Trophoblast cell (in vitro differentiated cells and primary cell): ENCODE measurements around the gene CFAP99.

Experiments used
- DNase-seq, 2 donors: peaks; one replicate each; pipeline ENCODE4 v3.0.0-alpha.2; 2016
- H2AFZ ChIP-seq: 2 replicates; pipeline ENCODE4 v1.6.1; 2013; ENCODE audit warnings: low read length, moderate library complexity, mild to moderate bottlenecking; ENCODE audit not compliant: insufficient read depth, poor library complexity
- H2AK5ac ChIP-seq: 2 replicates; pipeline ENCODE4 v1.6.1; 2013; ENCODE audit warnings: mild to moderate bottlenecking, low read length
- H2BK120ac ChIP-seq: 2 replicates; pipeline ENCODE4 v1.6.1; 2013; ENCODE audit warnings: low read length, mild to moderate bottlenecking, moderate library complexity; ENCODE audit not compliant: insufficient read depth, poor library complexity
- H2BK12ac ChIP-seq: 2 replicates; pipeline ENCODE4 v1.6.1; 2013; ENCODE audit warnings: mild to moderate bottlenecking, low read length, moderate library complexity
- H2BK5ac ChIP-seq: 2 replicates; pipeline ENCODE4 v1.6.1; 2013; ENCODE audit warnings: low read length, low read depth, moderate library complexity, mild to moderate bottlenecking; ENCODE audit not compliant: poor library complexity
- H3K14ac ChIP-seq: 2 replicates; pipeline ENCODE4 v1.6.1; 2013; ENCODE audit warnings: mild to moderate bottlenecking, low read length
- H3K18ac ChIP-seq: 2 replicates; pipeline ENCODE4 v1.6.1; 2013; ENCODE audit warnings: mild to moderate bottlenecking, low read length
- H3K23ac ChIP-seq: 2 replicates; pipeline ENCODE4 v1.6.1; 2013; ENCODE audit warnings: low read length
- H3K27ac ChIP-seq: 2 replicates; pipeline ENCODE4 v1.5.1; 2013; ENCODE audit warnings: low read depth, mild to moderate bottlenecking, inconsistent platforms, low read length, moderate library complexity
- H3K27me3 ChIP-seq: 2 replicates; pipeline ENCODE4 v1.6.1; 2013; ENCODE audit warnings: inconsistent platforms, mild to moderate bottlenecking, low read length, moderate library complexity; ENCODE audit not compliant: insufficient read depth
- H3K36me3 ChIP-seq, 2 experiments: 1 replicate in 1 of 2; 2 replicates in 1 of 2; pipeline ENCODE4 v1.6.1; 2013; ENCODE audit warnings: low read length in 2 of 2, mild to moderate bottlenecking in 2 of 2, moderate library complexity in 1 of 2; ENCODE audit not compliant: insufficient read depth in 2 of 2, control insufficient read depth in 1 of 2
- H3K4ac ChIP-seq: 2 replicates; pipeline ENCODE4 v1.6.1; 2013; ENCODE audit warnings: low read depth, mild to moderate bottlenecking, low read length, moderate library complexity
- H3K4me1 ChIP-seq, 2 experiments: 1 replicate in 1 of 2; 2 replicates in 1 of 2; pipeline ENCODE4 v1.6.1; 2013; ENCODE audit warnings: low read length in 2 of 2, mild to moderate bottlenecking in 2 of 2, moderate library complexity in 1 of 2; ENCODE audit not compliant: insufficient read depth in 2 of 2, control insufficient read depth in 1 of 2
- H3K4me2 ChIP-seq: 2 replicates; pipeline ENCODE4 v1.6.1; 2013; ENCODE audit warnings: inconsistent platforms, mild to moderate bottlenecking, low read length, moderate library complexity
- H3K4me3 ChIP-seq: 2 replicates; pipeline ENCODE4 v1.5.1; 2013; ENCODE audit warnings: mild to moderate bottlenecking, low read depth, low read length, inconsistent platforms
- H3K79me1 ChIP-seq: one replicate; pipeline ENCODE4 v1.6.1; 2013; ENCODE audit warnings: low read length
- H3K79me2 ChIP-seq: 2 replicates; pipeline ENCODE4 v1.6.1; 2013; ENCODE audit warnings: low read length, mild to moderate bottlenecking; ENCODE audit not compliant: control insufficient read depth, insufficient read depth, poor library complexity
- H3K9ac ChIP-seq: 2 replicates; pipeline ENCODE4 v1.6.1; 2013; ENCODE audit warnings: mild to moderate bottlenecking, low read length
- H3K9me3 ChIP-seq: 2 replicates; pipeline ENCODE4 v1.6.1; 2013; ENCODE audit warnings: low read depth, mild to moderate bottlenecking, control low read depth, inconsistent platforms, low read length; ENCODE audit not compliant: insufficient read depth
- H4K12ac ChIP-seq: 2 replicates; pipeline ENCODE4 v1.6.1; 2013; ENCODE audit warnings: low read depth, mild to moderate bottlenecking, low read length, moderate library complexity
- H4K8ac ChIP-seq: 2 replicates; pipeline ENCODE4 v1.6.1; 2013; ENCODE audit warnings: low read depth, mild to moderate bottlenecking, low read length, moderate library complexity
- H4K91ac ChIP-seq: one replicate; pipeline ENCODE4 v1.6.1; 2013; ENCODE audit warnings: low read depth, mild to moderate bottlenecking, low read length, moderate library complexity
- WGBS: extraction: QIAGEN DNeasy Blood & Tissue Kit; methylation state at CpG from one replicate; pipeline ENCODE4 v1.1.7; 2013; ENCODE audit warnings: missing lambda C conversion rate; ENCODE audit not compliant: insufficient read length, insufficient coverage; ENCODE audit errors: extremely low coverage; 5-methylcytosine and 5-hydroxymethylcytosine counted together

CFAP99 gene

GRCh38 chr4:2484993-2485392 is 66.2 kb downstream of the CFAP99 start:
- H3K9me3 ChIP-seq, result no peaks in the 10 kb centered on the region
- H3K27ac ChIP-seq, result no peak overlapping the region
- H2AFZ ChIP-seq, result no peak overlapping the region
- H3K4me3 ChIP-seq, result no peak overlapping the region
- peaks cover 37% of the 10 kb centered on the region for H3K79me2 ChIP-seq
- H3K4me1 ChIP-seq, result peaks cover 4 to 12% of the 10 kb centered on the region in 2 experiments
- no peak overlapping the region for H2BK5ac ChIP-seq
- peaks cover 4 to 14% of the 10 kb centered on the region in 2 experiments for H3K36me3 ChIP-seq
- no peak overlapping the region for H3K4me2 ChIP-seq
- no peaks in the 10 kb centered on the region for H3K79me1 ChIP-seq
- H3K9ac ChIP-seq, result no peak overlapping the region
- no peak overlapping the region for H4K12ac ChIP-seq
- no peak overlapping the region for H4K91ac ChIP-seq
- H3K23ac ChIP-seq, result no peak overlapping the region
- peak overlapping the region; percentile 44 for H3K4ac ChIP-seq
- DNase-seq, result peak in 1 of 2 donors; percentile 33
- H2BK12ac ChIP-seq, result no peak overlapping the region
- no peak overlapping the region for H3K14ac ChIP-seq
- no peak overlapping the region for H3K18ac ChIP-seq
- no peaks in the 10 kb centered on the region for H3K27me3 ChIP-seq
- no peak overlapping the region for H2AK5ac ChIP-seq
- no CpG with 5 or more reads among the region's 11 CpGs for WGBS
- H2BK120ac ChIP-seq, result no peak overlapping the region
- no peak overlapping the region for H4K8ac ChIP-seq

DNA sequence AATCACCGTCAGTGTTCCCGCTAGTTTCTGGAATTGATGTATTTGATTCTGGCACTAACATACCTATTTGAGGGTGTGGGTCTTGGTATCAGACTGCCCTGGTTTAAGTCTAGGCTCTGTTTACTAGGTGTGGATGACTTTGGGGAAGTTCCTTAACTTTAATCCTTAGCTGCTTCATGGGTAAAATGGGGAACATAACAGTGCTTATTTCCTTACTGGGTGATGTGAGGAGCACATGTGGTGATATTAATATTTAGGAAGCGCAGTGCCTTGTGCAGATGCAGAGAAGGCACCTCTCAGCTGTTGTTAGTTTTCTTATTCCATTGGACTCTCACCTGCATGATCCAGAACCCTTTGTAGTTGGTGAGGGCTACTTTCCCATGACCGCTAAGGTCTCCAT is 67.2 kb downstream of the CFAP99 start:
- H4K8ac ChIP-seq, result no peak overlapping the region
- DNase-seq, result no peak
- WGBS, result no CpG with 5 or more reads among the region's 4 CpGs
- no peak overlapping the region for H3K4me3 ChIP-seq
- H3K14ac ChIP-seq, result no peak overlapping the region
- H4K91ac ChIP-seq, result no peak overlapping the region
- no peak overlapping the region for H3K18ac ChIP-seq
- H2AK5ac ChIP-seq, result no peak overlapping the region
- no peak overlapping the region for H4K12ac ChIP-seq
- H2BK12ac ChIP-seq, result no peak overlapping the region
- peaks cover 4 to 12% of the 10 kb centered on the region in 2 experiments for H3K4me1 ChIP-seq
- H3K23ac ChIP-seq, result no peak overlapping the region
- H2BK120ac ChIP-seq, result no peak overlapping the region
- H3K9ac ChIP-seq, result no peak overlapping the region
- H2BK5ac ChIP-seq, result no peak overlapping the region
- no peak overlapping the region for H3K4me2 ChIP-seq
- H3K9me3 ChIP-seq, result no peaks in the 10 kb centered on the region
- H3K36me3 ChIP-seq, result peaks cover 6 to 20% of the 10 kb centered on the region in 2 experiments
- no peak overlapping the region for H2AFZ ChIP-seq
- peak overlapping the region; percentile 60 for H3K4ac ChIP-seq
- no peaks in the 10 kb centered on the region for H3K27me3 ChIP-seq
- no peak overlapping the region for H3K27ac ChIP-seq
- no peaks in the 10 kb centered on the region for H3K79me1 ChIP-seq
- peaks cover 32% of the 10 kb centered on the region for H3K79me2 ChIP-seq

GRCh38 chr4:2486981-2487380 is 68.2 kb downstream of the CFAP99 start:
- Histone ChIP-seq H3K4me3 (no peak overlapping the region), H3K79me1 (no peaks in the 10 kb centered on the region), H3K14ac (no peak overlapping the region), H3K9ac (no peak overlapping the region), H2BK5ac (no peak overlapping the region), H4K12ac (no peak overlapping the region), H3K18ac (no peak overlapping the region), H3K27ac (no peak overlapping the region), H3K23ac (no peak overlapping the region), H2BK12ac (no peak overlapping the region), H3K27me3 (no peaks in the 10 kb centered on the region), H4K91ac (no peak overlapping the region), H3K79me2 (peaks cover 28% of the 10 kb centered on the region), H2AFZ (no peak overlapping the region), H3K36me3 (peaks cover 13 to 25% of the 10 kb centered on the region in 2 experiments), H3K4ac (peak overlapping the region; percentile 61), H3K4me1 (peaks cover 4 to 12% of the 10 kb centered on the region in 2 experiments), H3K4me2 (no peak overlapping the region), H2AK5ac (no peak overlapping the region), H4K8ac (no peak overlapping the region), H3K9me3 (no peaks in the 10 kb centered on the region), H2BK120ac (no peak overlapping the region)
- WGBS, result no CpG with 5 or more reads among the region's 6 CpGs
- DNase-seq, result peak in 1 of 2 donors; percentile 26

GRCh38 chr4:2487632-2488031 is 68.9 kb downstream of the CFAP99 start:
- Histone ChIP-seq H3K18ac (no peak overlapping the region), H4K8ac (no peak overlapping the region), H3K79me1 (no peaks in the 10 kb centered on the region), H4K91ac (no peak overlapping the region), H2AFZ (no peak overlapping the region), H3K27me3 (no peaks in the 10 kb centered on the region), H3K23ac (no peak overlapping the region), H3K4me1 (peaks cover 4 to 12% of the 10 kb centered on the region in 2 experiments), H3K27ac (no peak overlapping the region), H2BK5ac (no peak overlapping the region), H3K4me2 (no peak overlapping the region), H3K79me2 (peaks cover 23% of the 10 kb centered on the region), H3K4me3 (no peak overlapping the region), H2AK5ac (no peak overlapping the region), H3K36me3 (peaks cover 16 to 31% of the 10 kb centered on the region in 2 experiments), H3K4ac (peak overlapping the region; percentile 22), H2BK120ac (no peak overlapping the region), H3K14ac (no peak overlapping the region), H3K9me3 (no peaks in the 10 kb centered on the region), H3K9ac (no peak overlapping the region), H4K12ac (no peak overlapping the region), H2BK12ac (no peak overlapping the region)
- DNase-seq, result no peak
- WGBS, result no CpG with 5 or more reads among the region's 6 CpGs
